HepG2 (cell line): ENCODE results near the gene PRKN. TPM values are rescaled to one million over a fixed set of nuclear protein-coding genes. Genes with fewer than 3 reads are reported as not detected.

ENCODE experiments used
- ATAC-seq: fragments of 200-7000 bp; cut with Tn5 transposase; 3 replicates; pipeline ENCODE4 v1.9.1; 2020; ENCODE audit warnings: mild to moderate bottlenecking, moderate library complexity
- BruUV-seq: library from RNA; stranded (reverse); fragments of 400-500 nt; replicated peaks from 2 replicates; lab custom pipeline; 2021; lab: Mats Ljungman, UMichigan
- CTCF ChIA-PET: fragments of 300-600 bp; formaldehyde crosslinking; extraction: SDS; loops from one replicate; lab custom pipeline; 2021; ENCODE audit warnings: low total read pairs, inconsistent platforms, low intra/inter-chr PET ratio; lab: Yijun Ruan, JAX
- POLR2A ChIA-PET: fragments of 350-600 bp; sonication (Branson Sonifier 250); formaldehyde crosslinking; loops from one replicate; lab custom pipeline; 2020; ENCODE audit warnings: antibody characterized with exemption, inconsistent platforms; lab: Yijun Ruan, JAX
- DNase-seq: peaks from one replicate; pipeline ENCODE4 v3.0.0-alpha.2; 2015; ENCODE audit warnings: low spot score
- FAIRE-seq: peaks from 3 replicates; lab custom pipeline; 2011; peaks lifted over from hg19 to GRCh38; lab: Jason Lieb, UNC
- H2AFZ ChIP-seq: one replicate; pipeline ENCODE4 v1.6.1; 2011; ENCODE audit warnings: low read length, inconsistent platforms
- H3K27ac ChIP-seq: fragments of 300-600 bp; 3 replicates; pipeline ENCODE4 v1.8.0; 2011; ENCODE audit warnings: mixed run types, mild to moderate bottlenecking, mixed read lengths, low read length, inconsistent platforms; ENCODE audit not compliant: insufficient read depth; ENCODE audit errors: extremely low read length
- H3K27me3 ChIP-seq, 2 experiments: fragments of 200-600 bp in 1 of 2; 2 replicates in 1 of 2; 3 replicates in 1 of 2; pipeline versions ENCODE4 v1.6.0 to v1.8.0; 2011; ENCODE audit warnings: low read length in 2 of 2, mild to moderate bottlenecking in 2 of 2, moderate library complexity in 2 of 2, inconsistent platforms in 1 of 2; ENCODE audit not compliant: insufficient read depth in 2 of 2, control insufficient read depth in 1 of 2
- H3K36me3 ChIP-seq, 2 experiments: fragments of 200-600 bp in 1 of 2; replicated peaks in 1 of 2; 2 replicates in 1 of 2; 3 replicates in 1 of 2; pipeline versions ENCODE4 v1.5.1 to v1.8.0; 2011; ENCODE audit warnings: low read length in 2 of 2, inconsistent platforms in 1 of 2; ENCODE audit not compliant: insufficient read depth in 2 of 2, control insufficient read depth in 1 of 2
- H3K4me1 ChIP-seq: 2 replicates; pipeline ENCODE4 v1.5.1; 2012; ENCODE audit warnings: low read length, inconsistent platforms; ENCODE audit not compliant: insufficient read depth
- H3K4me2 ChIP-seq: 2 replicates; pipeline ENCODE4 v1.6.0; 2011; ENCODE audit warnings: low read depth, low read length, inconsistent platforms
- H3K4me3 ChIP-seq, 3 experiments: fragments of 200-600 bp in 1 of 3; sonication (generic), shearing (Covaris generic) in 1 of 3; replicated peaks in 1 of 3; 2 replicates each; pipeline ENCODE4 v1.5.1; 2011 to 2016; ENCODE audit warnings: low read length in 3 of 3, inconsistent platforms in 2 of 3, low read depth in 2 of 3, mild to moderate bottlenecking in 2 of 3, control low read depth in 1 of 3, mixed read lengths in 1 of 3; ENCODE audit not compliant: insufficient read depth in 1 of 3
- H3K79me2 ChIP-seq: one replicate; pipeline ENCODE4 v1.6.1; 2011; ENCODE audit warnings: low read length, inconsistent platforms; ENCODE audit not compliant: insufficient read depth
- H3K9ac ChIP-seq: 2 replicates; pipeline ENCODE4 v1.6.0; 2011; ENCODE audit warnings: mild to moderate bottlenecking, low read depth, low read length, inconsistent platforms; ENCODE audit not compliant: insufficient read depth
- H3K9me3 ChIP-seq: 2 replicates; pipeline ENCODE4 v1.5.1; 2012; ENCODE audit warnings: mild to moderate bottlenecking, low read length
- H4K20me1 ChIP-seq: 2 replicates; pipeline ENCODE4 v1.6.0; 2011; ENCODE audit warnings: inconsistent platforms, mild to moderate bottlenecking, low read length, moderate library complexity; ENCODE audit not compliant: insufficient read depth
- CC2D1A ChIP-seq: sonication (generic); formaldehyde crosslinking; IDR thresholded peaks from 2 replicates; pipeline ENCODE4 v1.8.1; 2023; ENCODE audit warnings: mild to moderate bottlenecking, missing genetic modification reagents
- FOXC1 ChIP-seq: sonication (generic); formaldehyde crosslinking; IDR thresholded peaks from 2 replicates; pipeline ENCODE4 v1.8.0; 2022; ENCODE audit warnings: mild to moderate bottlenecking, missing genetic modification reagents, borderline replicate concordance
- MTA1 ChIP-seq: sonication (generic); formaldehyde crosslinking; IDR thresholded peaks from 2 replicates; pipeline ENCODE4 v1.4.0; 2020; ENCODE audit warnings: missing genetic modification reagents, mild to moderate bottlenecking, borderline replicate concordance
- NKX3-1 ChIP-seq: sonication (generic); formaldehyde crosslinking; IDR thresholded peaks from 2 replicates; pipeline ENCODE4 v1.5.0; 2020; ENCODE audit warnings: missing genetic modification reagents
- PCBP2 ChIP-seq: fragments of 200-400 bp; formaldehyde crosslinking; optimal IDR thresholded peaks from 2 replicates; pipeline ENCODE3; 2018; ENCODE audit warnings: low read length, low read depth; ENCODE audit not compliant: poor library complexity, severe bottlenecking
- POLR2A ChIP-seq, 2 experiments: IDR thresholded peaks; 2 replicates each; pipeline ENCODE4 v1.6.1; 2011; ENCODE audit warnings: low read depth in 2 of 2, low read length in 2 of 2, mild to moderate bottlenecking in 1 of 2, moderate library complexity in 1 of 2; ENCODE audit not compliant: insufficient read depth in 1 of 2
- SAP130 ChIP-seq: IDR thresholded peaks from 2 replicates; pipeline ENCODE4 v1.6.1; 2016; ENCODE audit warnings: low read depth
- ZFP36L2 ChIP-seq: sonication (generic); formaldehyde crosslinking; IDR thresholded peaks from 2 replicates; pipeline ENCODE4 v1.4.0; 2020; ENCODE audit warnings: missing genetic modification reagents
- ZNF256 ChIP-seq: sonication (generic); formaldehyde crosslinking; conservative IDR thresholded peaks from 2 replicates; pipeline ENCODE4 v1.4.0; 2020; ENCODE audit warnings: missing genetic modification reagents
- ZNF329 ChIP-seq: sonication (generic); formaldehyde crosslinking; IDR thresholded peaks from 2 replicates; pipeline ENCODE4 v1.9.0; 2021; ENCODE audit warnings: low read depth, mild to moderate bottlenecking, missing genetic modification reagents
- ZNF703 ChIP-seq: sonication (generic); formaldehyde crosslinking; IDR thresholded peaks from 2 replicates; pipeline ENCODE4 v1.5.1; 2020; ENCODE audit warnings: missing genetic modification reagents, mild to moderate bottlenecking, moderate library complexity, borderline replicate concordance
- ZNF747 ChIP-seq: sonication (generic); formaldehyde crosslinking; IDR thresholded peaks from 2 replicates; pipeline ENCODE4 v1.8.1; 2023; ENCODE audit warnings: missing genetic modification reagents, mild to moderate bottlenecking, borderline replicate concordance
- ZNF775 ChIP-seq: sonication (generic); formaldehyde crosslinking; IDR thresholded peaks from 2 replicates; pipeline ENCODE4 v1.4.0; 2020; ENCODE audit warnings: missing genetic modification reagents, mild to moderate bottlenecking, moderate library complexity, borderline replicate concordance
- WGBS: methylation state at CpG from one replicate; pipeline ENCODE4 v1.1.6; 2017; ENCODE audit warnings: low lambda C conversion rate; 5-methylcytosine and 5-hydroxymethylcytosine counted together
- in situ Hi-C: cut with HindIII; loops from 2 replicates; pipeline ENCODE4 v1.10.0; 2017; ENCODE audit warnings: low pct_unique_long_range_greater_than_20kb; ENCODE audit not compliant: extremely low pct_ligation_motif_present
- intact Hi-C: fragments of 100-400 bp; cut with micrococcal nuclease; formaldehyde crosslinking; loops from one replicate; pipeline ENCODE4 v1.10.0; 2022; ENCODE audit not compliant: unreplicated experiment
- polyA plus RNA-seq, 8 experiments: library from polyadenylated mRNA; depleted of rRNA in 3 of 8; stranded (reverse) in 7 of 8; unstranded in 1 of 8; fragments of >200 nt; fragmentation: Illumina TruSeq in 4 of 8; extraction: Trizol in 4 of 8; gene quantifications; 2 replicates each; pipeline versions ENCODE4 v1.2.1 to v1.2.3, GENCODE V29; 2011 to 2016; ENCODE audit warnings: low read depth in 4 of 8, missing spikeins in 1 of 8, mixed read lengths in 1 of 8; ENCODE audit not compliant: insufficient read depth in 1 of 8
- total RNA-seq, 5 experiments: library from RNA; depleted of rRNA; stranded (reverse); fragments of >200 nt; fragmentation: Illumina TruSeq; extraction: Trizol; gene quantifications; 2 replicates each; pipeline ENCODE4 v1.2.3, GENCODE V29; 2016; ENCODE audit warnings: low read depth in 1 of 5
- TF ChIP-seq, protein P1 (sequence below): IDR thresholded peaks from 2 replicates; pipeline ENCODE4 v1.6.1; 2012; ENCODE audit warnings: inconsistent platforms
- TF ChIP-seq, protein P2 (sequence below): sonication (generic); formaldehyde crosslinking; IDR thresholded peaks from 2 replicates; pipeline ENCODE4 v1.5.0; 2020; ENCODE audit warnings: missing genetic modification reagents

PRKN gene
- total and polyA plus RNA-seq, 2 of the 13 experiments (the other 11 are each of a cell fraction or from before 2014, with no cell fraction given): 0.31 to 0.44 TPM

DNA sequence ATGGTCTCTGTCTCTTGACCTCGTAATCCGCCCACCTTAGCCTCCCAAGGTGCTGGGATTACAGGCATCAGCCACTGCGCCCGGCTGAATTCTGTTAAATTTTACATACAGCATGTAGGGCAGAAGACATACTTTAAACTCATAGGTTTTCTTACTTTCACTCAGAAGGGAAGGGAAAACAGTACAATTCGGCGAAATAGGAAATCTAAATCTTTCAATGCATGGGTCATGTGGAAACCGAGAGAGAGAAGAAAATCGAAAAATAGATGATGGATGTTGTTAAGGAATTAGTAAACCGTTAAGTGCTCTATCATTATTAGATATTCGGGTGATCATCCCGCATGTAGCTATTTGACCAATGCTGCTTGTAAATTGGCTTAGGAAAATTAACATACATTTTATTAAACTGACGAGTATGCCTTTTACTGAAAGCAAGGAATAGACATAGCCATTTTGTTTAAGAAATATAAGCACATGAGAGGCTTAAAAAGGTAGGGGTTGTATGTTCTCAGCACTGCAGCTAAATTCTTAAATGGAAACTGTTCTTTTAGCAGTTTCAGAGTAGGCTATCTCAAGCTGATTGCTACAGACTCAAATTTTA lies 1289.0 kb downstream of the PRKN start:
- ChIA-PET CTCF (no interaction called here), POLR2A (no interaction called here)
- Histone ChIP-seq H3K36me3 (no peaks in the 10 kb centered on the region), H3K4me2 (no peak overlapping the region), H3K9me3 (no peaks in the 10 kb centered on the region), H3K27me3 (peaks cover 0 to 22% of the 10 kb centered on the region in 2 experiments; a peak in 2 of 5 replicates), H4K20me1 (no peaks in the 10 kb centered on the region), H3K4me1 (no peaks in the 10 kb centered on the region), H3K9ac (no peak overlapping the region), H3K79me2 (no peaks in the 10 kb centered on the region), H3K4me3 (no peak overlapping the region), H3K27ac (no peak overlapping the region), H2AFZ (no peak overlapping the region)
- no peak for ATAC-seq
- DNase-seq: no peak
- WGBS: 35% methylated on average over 12 of the region's 12 CpGs
- FAIRE-seq: no peak
- BruUV-seq: no TSS peak
- intact Hi-C loops: no loop called here
- TF ChIP-seq FOXC1 (CRISPR knock-in tag) (no peak), ZNF329 (CRISPR knock-in tag) (no peak), ZNF775 (no peak), PCBP2 (no peak), MTA1 (CRISPR knock-in tag) (no peak), SAP130 (CRISPR knock-in tag) (no peak), ZNF703 (CRISPR knock-in tag) (no peak), CC2D1A (CRISPR knock-in tag) (no peak), ZNF256 (CRISPR knock-in tag) (no peak), NKX3-1 (CRISPR knock-in tag) (no peak), ZNF747 (CRISPR knock-in tag) (no peak), POLR2A (IDR thresholded peaks at IDR 0.05; ENCODE audit: insufficient read depth in 1 of 2, low read depth in 2 of 2, low read length in 2 of 2) (no peak), ZFP36L2 (CRISPR knock-in tag) (no peak)
- TF ChIP-seq, protein P1, sequence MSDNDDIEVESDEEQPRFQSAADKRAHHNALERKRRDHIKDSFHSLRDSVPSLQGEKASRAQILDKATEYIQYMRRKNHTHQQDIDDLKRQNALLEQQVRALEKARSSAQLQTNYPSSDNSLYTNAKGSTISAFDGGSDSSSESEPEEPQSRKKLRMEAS: no peak
- TF ChIP-seq, protein P2, sequence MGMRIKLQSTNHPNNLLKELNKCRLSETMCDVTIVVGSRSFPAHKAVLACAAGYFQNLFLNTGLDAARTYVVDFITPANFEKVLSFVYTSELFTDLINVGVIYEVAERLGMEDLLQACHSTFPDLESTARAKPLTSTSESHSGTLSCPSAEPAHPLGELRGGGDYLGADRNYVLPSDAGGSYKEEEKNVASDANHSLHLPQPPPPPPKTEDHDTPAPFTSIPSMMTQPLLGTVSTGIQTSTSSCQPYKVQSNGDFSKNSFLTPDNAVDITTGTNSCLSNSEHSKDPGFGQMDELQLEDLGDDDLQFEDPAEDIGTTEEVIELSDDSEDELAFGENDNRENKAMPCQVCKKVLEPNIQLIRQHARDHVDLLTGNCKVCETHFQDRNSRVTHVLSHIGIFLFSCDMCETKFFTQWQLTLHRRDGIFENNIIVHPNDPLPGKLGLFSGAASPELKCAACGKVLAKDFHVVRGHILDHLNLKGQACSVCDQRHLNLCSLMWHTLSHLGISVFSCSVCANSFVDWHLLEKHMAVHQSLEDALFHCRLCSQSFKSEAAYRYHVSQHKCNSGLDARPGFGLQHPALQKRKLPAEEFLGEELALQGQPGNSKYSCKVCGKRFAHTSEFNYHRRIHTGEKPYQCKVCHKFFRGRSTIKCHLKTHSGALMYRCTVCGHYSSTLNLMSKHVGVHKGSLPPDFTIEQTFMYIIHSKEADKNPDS (CRISPR knock-in tag): no peak
- in situ Hi-C loops: no loop called here
